K562 (cell line): Measurements from ENCODE around the gene INS. TPM values are rescaled to one million over a fixed set of nuclear protein-coding genes. Genes with fewer than 3 reads are reported as not detected.

Source experiments
- BRF2 ChIP-seq: IDR thresholded peaks from 3 replicates; pipeline ENCODE4 v1.6.1; 2011; ENCODE audit warnings: borderline replicate concordance, mild to moderate bottlenecking; ENCODE audit not compliant: insufficient read length, insufficient read depth
- CREM ChIP-seq: IDR thresholded peaks from 2 replicates; pipeline ENCODE4 v1.6.1; 2014; ENCODE audit warnings: antibody characterized with exemption, low read depth
- FOXO4 ChIP-seq: fragments of 450-650 bp; formaldehyde crosslinking; IDR thresholded peaks from 2 replicates; pipeline ENCODE4 v1.4.0; 2020; ENCODE audit warnings: mild to moderate bottlenecking, moderate library complexity
- HBP1 ChIP-seq: fragments of 450-650 bp; formaldehyde crosslinking; IDR thresholded peaks from 2 replicates; pipeline ENCODE4 v1.4.0; 2022; ENCODE audit warnings: missing genetic modification characterization
- MBD1 ChIP-seq: fragments of 250-450 bp; sonication (Bioruptor Pico); IDR thresholded peaks from 2 replicates; pipeline ENCODE4 v1.8.0; 2022; ENCODE audit warnings: inconsistent platforms
- MTF1 ChIP-seq: fragments of 250-450 bp; sonication (Bioruptor Pico); IDR thresholded peaks from 2 replicates; pipeline ENCODE4 v1.9.0; 2021; ENCODE audit warnings: moderate library complexity, mild to moderate bottlenecking, inconsistent platforms, borderline replicate concordance
- RB1 ChIP-seq: fragments of 450-650 bp; IDR thresholded peaks from 2 replicates; pipeline ENCODE4 v1.6.1; 2017; ENCODE audit warnings: low read depth, mild to moderate bottlenecking
- RUNX1 ChIP-seq: sonication (generic); IDR thresholded peaks from 2 replicates; pipeline ENCODE4 v1.6.1; 2016; ENCODE audit warnings: antibody characterized with exemption, low read depth
- SMARCB1 ChIP-seq: IDR thresholded peaks from 2 replicates; pipeline ENCODE4 v1.6.1; 2011; ENCODE audit warnings: improper control_type of control experiment, low read depth; ENCODE audit not compliant: insufficient read length
- SRSF7 ChIP-seq: fragments of 200-400 bp; formaldehyde crosslinking; optimal IDR thresholded peaks from 2 replicates; pipeline ENCODE3; 2017; ENCODE audit warnings: mild to moderate bottlenecking, low read depth, low read length
- TEAD2 ChIP-seq: fragments of 450-650 bp; IDR thresholded peaks from 2 replicates; pipeline ENCODE4 v1.6.1; 2016; ENCODE audit warnings: missing genetic modification characterization, control low read depth, missing compliant biosample characterization
- ZBTB43 ChIP-seq: sonication (generic); formaldehyde crosslinking; IDR thresholded peaks from 2 replicates; pipeline ENCODE4 v1.8.0; 2023; ENCODE audit warnings: mild to moderate bottlenecking, missing genetic modification reagents
- ZEB2 ChIP-seq: fragments of 450-650 bp; IDR thresholded peaks from 2 replicates; pipeline ENCODE4 v1.6.1; 2016
- ZNF212 ChIP-seq: fragments of 450-650 bp; formaldehyde crosslinking; IDR thresholded peaks from 2 replicates; pipeline ENCODE4 v1.4.0; 2020; ENCODE audit warnings: mild to moderate bottlenecking
- ZNF696 ChIP-seq: fragments of 250-450 bp; sonication (Bioruptor Pico); conservative IDR thresholded peaks from 2 replicates; pipeline ENCODE4 v1.4.0; 2020; ENCODE audit warnings: mild to moderate bottlenecking, moderate library complexity
- polyA plus RNA-seq, 8 experiments: library from polyadenylated mRNA; depleted of rRNA in 4 of 8; stranded (reverse) in 5 of 8; unstranded in 3 of 8; fragments of >200 nt; fragmentation: Nextera tagmentation in 2 of 8; fragmentation: Illumina TruSeq in 1 of 8; extraction: Ambion mirVana in 2 of 8; extraction: Trizol in 1 of 8; gene quantifications; 2 replicates each; pipeline versions ENCODE4 v1.2.1 to v1.2.3, GENCODE V29; 2011 to 2014; ENCODE audit warnings: inconsistent platforms in 1 of 8, missing spikeins in 1 of 8
- total RNA-seq, 7 experiments: library from RNA; depleted of rRNA in 6 of 7; stranded (reverse); fragments of >200 nt in 6 of 7; fragmentation: Illumina TruSeq in 2 of 7; extraction: Trizol in 2 of 7; gene quantifications; 2 replicates each; pipeline versions ENCODE4 v1.2.1 to v1.2.3, GENCODE V29; 2011 to 2021; ENCODE audit warnings: low replicate concordance in 1 of 7

The INS gene
- total and polyA plus RNA-seq, 9 of the 15 experiments (the other 6 are each of a cell fraction or from before 2014, with no cell fraction given): not detected

GRCh38 chr11:2196970-2197770 is 36.2 kb upstream of the INS start (continued):
- no peak for TF ChIP-seq TEAD2 (tag)
- TF ChIP-seq ZNF696 (CRISPR knock-in tag): no peak
- TF ChIP-seq ZBTB43: no peak
- TF ChIP-seq BRF2: no peak
- TF ChIP-seq CREM: peak; percentile 15; the same call in 1 of the 2 replicates
- TF ChIP-seq MBD1 (CRISPR knock-in tag): no peak
- TF ChIP-seq RUNX1: no peak
- TF ChIP-seq SMARCB1: no peak
- TF ChIP-seq ZNF212: no peak
- no peak for TF ChIP-seq FOXO4 (CRISPR knock-in tag)
- TF ChIP-seq SRSF7: no peak
- TF ChIP-seq HBP1 (CRISPR knock-in tag): peak; percentile 67; the same call in 1 of the 2 replicates
- no peak for TF ChIP-seq MTF1 (CRISPR knock-in tag)
- no peak for TF ChIP-seq ZEB2
- TF ChIP-seq RB1: peak; percentile 53; the same call in 1 of the 2 replicates
